Glomerular visceral epithelial cell (primary cell): ENCODE results near the gene SAP25.

Experiments
- DNase-seq: peaks from one replicate; pipeline ENCODE4 v3.0.0-alpha.2; 2016; ENCODE audit errors: extremely low spot score

Gene SAP25

DNA sequence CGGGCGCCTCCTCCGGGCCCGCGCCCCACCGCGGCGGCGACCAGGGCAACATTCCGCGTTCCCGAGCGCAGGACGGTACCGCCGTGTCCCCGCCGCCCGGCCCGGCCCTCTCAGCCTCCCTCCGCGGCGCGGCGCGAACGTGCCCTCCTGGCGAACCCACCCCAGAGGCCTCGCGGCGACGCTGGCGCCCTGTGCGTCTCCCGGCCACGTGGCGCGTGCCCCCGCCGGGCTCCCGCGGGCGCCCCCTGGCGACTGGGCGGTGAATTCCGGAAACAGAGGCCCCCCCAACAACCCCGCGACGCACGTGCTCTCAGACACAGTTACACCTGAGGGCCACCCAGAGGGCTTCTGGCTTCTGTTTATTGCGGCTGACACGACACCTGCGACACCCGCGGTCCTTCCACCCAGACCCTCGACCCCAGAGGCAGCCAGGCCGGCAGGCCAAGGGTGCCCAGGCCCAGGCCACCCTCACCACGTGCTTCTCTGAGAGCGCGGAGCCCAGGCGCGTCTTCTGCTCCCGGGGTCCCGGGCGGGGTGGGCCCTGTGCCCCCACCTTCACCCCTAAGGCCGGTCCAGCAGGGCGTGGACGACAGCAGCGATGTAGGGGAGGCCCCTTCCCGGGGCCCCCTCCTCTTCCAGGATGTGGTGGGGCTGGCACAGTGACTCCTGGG, at the start of gene SAP25:
TSS of gene SAP25 (minus strand) at position 210 of the 671 bp plus-strand sequence. CDS start at position 52, 158 bp downstream.
- DNase-seq: no peak

DNA sequence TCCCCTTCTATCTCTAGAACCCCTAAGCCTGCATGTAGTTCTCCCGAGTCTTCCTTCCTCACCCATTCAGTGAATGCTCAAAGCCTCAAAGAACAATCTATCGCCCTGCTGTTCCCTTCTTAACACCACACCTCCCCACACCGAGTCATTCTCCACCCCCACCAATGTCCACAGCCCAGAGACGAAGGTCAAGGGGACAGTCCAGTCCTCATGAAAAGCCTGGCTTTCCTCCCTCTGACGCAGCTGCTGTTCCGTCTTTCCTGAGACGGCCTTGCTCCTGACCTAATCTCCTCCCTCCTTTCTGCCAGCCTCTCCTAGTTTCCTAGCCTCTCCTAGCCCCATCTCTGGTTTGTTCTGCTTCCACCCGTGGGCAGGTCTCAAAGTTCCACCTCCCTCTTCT, 47.9 kb upstream of the SAP25 start:
- no peak for DNase-seq

DNA sequence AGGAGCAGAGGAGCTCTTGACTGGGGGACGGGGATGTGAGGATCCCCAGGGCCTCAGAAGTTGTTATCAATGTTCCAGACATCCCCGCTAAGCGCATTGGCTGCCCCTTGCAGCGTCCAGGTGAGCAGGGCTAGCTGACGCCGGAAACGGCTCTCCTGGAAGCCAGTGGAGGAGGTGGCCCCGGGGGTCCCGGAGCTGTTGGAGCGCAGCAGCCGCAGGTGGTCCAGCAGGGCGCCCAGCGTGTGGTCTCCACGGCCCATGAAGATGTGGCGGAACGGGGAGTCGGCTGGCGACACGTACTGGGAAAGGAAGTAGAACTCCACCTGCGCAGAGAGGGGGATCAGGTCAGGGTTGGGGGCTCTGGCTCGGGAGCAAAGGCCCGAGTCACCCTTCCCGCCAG, 47.1 kb upstream of the SAP25 start:
- DNase-seq: no peak

DNA sequence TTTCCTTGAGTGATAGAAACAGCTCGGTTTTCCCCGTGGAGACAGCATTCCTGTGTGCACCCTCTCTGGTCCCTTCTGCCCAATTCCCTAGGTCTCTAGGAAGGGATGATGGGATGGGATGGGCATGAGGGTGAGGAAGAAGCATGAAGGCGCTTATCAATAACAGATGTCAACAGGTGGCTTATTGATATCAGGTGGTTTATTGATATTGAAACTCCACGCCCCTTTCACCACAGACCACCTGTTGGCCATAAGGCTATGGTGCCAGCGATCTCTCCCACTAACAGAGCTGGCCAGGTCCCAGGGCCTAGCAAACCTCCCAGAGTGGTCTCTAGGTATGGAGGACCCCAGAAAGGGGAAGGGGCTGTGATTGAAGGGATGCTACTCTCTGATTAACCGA, 46.5 kb upstream of the SAP25 start:
- DNase-seq: no peak

DNA sequence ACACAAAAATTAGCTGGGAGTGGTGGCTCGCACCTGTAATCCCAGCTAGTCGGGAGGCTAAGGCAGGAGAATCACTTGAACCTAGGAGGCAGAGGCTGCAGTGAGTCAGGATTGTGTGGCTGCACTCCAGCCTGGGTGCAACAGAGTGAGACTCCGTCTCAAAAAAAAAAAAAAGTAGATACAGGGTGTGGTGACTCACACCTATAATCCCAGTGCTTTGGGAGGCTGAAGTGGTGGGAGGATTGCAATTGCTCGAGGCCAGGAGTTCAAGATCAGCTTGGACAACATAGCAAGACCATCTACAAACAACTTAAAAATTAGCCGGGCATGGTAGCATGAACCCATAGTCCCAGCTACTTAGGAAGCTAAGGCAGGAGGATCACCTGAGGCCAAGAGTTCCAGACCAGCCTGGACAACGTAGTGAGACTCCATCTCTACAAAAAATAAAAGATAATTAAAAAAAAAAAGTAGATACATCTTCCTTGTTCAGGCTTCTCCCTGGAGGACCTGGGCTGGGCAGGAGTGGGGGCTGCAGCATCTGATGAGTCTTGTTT, 40.7 kb upstream of the SAP25 start:
- DNase-seq: no peak

DNA sequence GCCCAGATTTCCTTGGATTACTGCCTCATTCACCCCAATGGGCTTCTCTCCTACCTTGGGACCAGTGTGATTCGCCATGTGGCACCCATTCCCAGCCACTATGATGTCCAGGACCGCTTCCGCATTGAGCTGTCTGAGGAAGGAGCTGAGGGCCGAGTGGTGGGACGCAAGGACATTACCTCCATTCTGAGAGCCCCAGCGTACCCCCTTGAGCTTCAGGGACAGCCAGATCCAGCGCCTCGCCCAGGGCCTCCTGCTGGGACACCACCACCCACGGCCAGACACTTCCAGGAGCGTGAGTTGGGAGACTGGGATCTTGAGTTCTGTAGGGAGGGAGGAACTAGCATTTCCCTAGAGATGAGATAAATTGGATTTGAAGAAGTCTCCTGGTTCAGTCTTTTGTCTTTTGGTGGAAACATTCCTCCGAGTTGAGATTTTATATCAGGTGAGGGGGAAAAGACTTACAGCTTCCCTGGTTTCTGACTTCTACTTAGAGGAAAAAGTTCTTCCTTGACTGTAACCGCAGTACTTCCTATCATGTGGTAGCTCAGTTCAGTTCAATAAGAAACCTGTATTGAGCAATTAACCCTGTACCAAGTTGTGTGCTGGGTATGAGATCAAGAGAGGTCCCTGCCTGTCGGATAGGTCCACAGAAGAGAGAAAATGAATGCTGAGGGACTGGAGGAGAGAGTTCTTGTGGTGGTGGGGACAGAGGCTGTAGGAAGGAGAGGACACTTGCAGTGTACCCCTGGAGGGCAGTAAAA, 39.9 kb upstream of the SAP25 start:
- DNase-seq: no peak

DNA sequence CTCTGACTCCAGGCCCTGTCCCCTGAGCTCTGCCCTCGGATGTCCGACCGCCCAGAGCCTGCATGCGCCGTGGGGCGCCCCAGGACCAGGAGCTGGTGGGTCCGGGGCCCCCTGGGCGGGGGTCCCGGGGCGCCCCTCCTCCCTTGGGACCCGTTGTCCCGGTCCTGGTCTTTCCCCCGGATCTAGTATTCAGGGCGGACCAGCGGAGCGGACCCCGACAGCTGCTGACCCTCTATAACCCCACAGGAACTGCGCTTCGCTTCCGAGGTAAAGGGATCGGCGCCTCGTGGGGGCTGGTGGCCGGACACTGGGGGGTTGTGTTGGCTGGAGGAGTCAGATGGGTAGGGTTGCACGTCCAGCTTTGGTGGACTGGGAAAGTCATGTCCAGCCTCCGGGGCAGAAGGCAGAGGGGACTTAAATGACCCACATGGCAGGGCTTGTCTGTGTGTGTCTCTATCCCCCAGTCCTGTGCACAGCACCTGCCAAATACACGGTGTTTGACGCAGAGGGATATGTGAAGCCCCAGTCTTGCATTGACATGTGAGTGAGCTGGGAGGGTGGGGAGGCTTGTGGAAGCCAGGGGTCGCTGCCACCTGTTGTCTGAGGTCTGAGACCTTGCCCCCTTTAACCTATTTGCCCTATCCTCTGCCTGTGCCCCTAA, 39.2 kb upstream of the SAP25 start:
- no peak for DNase-seq

DNA sequence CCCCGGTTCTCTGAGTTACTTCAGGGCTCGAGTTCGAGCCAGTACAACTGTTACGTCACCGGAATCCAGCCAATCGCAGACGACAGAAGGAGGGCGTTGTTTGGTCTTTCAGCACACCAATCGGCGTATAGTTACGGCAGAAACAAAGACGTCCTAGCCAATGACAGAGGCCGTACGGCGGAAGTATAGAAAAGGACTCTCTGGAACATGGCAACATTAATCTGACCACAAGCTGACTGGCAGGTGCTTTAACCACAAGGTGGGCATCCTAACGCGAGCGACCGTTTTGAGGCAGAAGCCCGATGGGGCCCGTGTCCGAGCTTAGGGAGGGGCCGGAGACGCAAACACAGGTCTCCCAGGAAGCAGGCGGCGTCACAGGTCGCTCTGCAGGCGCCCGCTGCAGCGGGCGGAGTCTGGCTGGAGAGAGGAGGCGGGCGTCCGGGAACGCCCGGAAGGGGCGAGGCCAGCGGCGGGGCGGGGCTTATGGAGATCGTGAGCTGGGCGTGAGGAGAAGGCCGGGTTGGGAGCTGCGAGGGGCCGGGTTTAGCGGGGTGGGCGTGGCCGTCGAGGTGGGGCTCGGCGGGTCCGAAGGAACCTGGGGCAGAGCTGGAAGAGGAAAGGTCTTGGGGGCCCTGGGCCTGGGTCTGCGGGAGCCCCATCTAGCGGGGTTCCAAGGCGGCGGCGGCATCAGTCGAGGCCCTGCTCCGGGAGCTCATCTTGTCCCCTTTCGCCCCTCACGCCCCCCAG, 38.5 kb upstream of the SAP25 start, which contains the start of gene MOSPD3:
TSS of gene MOSPD3 (plus strand) at position 558 of the 747 bp plus-strand sequence. CDS start 252 bp downstream, outside the sequence.
- DNase-seq: peak; percentile 99

DNA sequence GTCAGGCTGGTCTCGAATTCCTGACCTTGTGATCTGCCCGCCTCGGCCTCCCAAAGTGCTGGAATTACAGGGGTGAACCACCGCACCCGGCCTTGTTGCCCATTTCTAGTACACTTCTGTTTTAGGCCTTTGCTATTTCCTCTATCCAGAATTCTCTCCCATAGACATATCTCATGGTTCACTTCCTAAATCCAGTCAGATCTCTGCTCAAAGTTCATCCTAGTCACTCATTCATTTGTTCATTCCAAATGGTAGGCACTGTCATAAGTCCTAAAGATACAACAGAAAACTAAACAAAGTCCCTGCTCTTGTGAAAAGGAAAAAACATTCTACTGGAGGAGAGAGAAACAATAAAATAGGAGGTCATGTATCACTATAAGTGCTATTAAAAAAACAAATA, 36.3 kb upstream of the SAP25 start:
- DNase-seq: no peak

DNA sequence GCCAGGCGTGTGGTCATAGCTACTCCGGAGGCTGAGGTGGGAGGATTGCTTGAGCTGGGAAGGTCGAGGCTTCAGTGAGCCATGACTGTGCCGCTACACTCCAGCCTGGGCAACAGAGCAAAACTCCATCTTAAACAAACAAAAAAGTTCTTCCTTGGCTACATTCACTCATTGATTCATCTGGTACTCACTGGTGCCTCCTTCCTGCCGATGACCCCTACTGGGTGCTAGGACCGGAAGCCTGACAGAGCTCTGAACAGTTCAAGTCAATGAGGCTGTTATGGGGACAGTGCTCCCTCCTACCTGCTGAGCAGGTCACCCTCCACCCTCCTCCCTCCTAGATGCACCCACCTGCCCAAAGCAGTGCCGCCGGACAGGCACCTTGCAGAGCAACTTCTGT, 33.4 kb upstream of the SAP25 start:
- no peak for DNase-seq

DNA sequence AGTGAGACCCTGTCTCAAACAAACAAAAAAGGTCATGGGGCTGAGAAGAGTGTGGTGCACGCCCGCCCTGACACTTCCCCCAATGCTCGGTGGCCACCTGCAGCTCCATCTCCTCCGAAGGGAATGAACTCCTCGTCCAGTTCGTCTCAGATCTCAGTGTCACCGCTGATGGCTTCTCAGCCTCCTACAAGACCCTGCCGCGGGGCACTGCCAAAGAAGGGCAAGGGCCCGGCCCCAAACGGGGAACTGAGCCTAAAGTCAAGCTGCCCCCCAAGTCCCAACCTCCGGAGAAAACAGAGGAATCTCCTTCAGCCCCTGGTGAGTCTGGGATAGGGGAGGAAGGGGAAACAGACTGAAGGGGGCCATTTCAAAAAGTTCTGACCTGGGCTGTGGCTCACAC, 32.6 kb upstream of the SAP25 start:
- DNase-seq: no peak

DNA sequence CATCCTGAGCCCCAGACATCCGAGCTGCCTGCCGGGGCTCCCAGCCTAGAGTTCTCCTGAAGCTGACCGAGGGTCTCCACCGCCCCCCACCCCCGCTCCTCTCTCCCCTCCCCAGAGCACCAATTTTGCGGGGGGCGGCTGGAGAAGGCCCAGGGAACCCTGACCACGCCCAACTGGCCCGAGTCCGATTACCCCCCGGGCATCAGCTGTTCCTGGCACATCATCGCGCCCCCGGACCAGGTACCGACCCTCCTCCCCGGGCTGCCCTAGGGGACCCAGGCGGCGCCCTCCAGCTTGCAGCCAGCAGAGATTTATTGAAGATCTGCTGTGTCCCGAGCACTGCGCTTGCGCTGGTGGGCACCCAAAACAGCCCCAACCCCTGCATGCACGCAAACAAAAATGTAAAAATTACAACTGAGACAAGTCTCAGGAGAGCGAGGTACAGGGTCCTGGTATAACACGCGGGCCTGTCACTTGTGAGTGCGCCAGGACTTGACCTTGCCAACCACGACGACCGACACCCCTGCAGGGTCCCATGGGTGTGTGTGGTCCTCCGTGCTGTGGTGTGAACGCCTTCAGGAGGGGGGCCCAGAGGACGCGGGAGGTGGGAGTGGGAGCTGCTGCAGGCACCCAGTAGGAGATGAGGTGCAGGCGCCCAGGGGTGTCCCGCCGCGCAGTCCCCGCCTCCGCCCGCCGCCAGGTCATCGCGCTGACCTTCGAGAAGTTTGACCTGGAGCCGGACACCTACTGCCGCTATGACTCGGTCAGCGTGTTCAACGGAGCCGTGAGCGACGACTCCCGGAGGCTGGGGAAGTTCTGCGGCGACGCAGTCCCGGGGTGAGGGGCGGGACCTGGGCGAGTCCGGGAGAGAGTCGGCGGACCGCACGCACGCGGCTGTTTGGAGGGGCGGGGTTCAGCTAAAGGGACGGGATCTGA, 31.5 kb upstream of the SAP25 start:
- DNase-seq: no peak

DNA sequence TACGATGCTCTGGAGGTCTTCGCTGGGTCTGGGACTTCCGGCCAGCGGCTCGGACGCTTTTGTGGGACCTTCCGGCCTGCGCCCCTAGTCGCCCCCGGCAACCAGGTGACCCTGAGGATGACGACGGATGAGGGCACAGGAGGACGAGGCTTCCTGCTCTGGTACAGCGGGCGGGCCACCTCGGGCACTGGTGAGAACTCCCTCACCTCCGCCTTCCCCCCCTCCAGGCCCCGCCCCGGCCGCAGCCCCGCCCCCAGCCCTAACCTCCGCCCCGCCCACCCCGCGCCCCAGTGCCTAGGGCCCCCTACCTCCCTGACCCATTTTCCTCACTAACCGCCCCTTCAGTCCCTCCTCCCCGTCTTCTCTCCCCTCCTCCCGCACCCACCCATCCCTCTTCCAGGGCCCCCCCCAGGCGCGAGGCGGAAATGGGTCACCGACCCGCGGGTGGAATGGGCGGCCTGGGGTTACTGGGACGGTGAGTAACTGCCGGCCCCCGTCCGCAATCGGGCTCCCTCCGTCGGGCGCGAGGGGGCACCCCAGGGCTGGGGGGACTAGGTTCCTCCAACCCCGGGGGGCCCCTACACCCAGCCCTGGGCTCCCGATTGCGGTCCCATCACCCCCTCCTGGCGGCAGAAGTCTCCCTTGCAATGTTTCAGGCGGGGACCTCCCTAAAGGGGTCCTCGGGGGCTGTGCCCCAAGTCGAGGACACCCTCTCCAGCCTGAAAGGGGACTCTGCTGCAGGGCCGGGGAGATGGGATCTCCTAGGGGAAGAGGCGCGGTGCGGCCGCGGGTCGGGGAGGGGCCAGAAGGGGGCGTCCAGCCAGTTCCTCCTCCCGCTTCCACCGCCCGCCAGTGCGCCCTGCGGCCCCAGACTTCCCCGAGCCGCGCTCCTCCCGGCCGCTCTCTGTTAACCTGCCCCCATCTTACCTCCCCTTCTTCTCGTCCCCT, 30.6 kb upstream of the SAP25 start:
- peak; percentile 81 for DNase-seq

DNA sequence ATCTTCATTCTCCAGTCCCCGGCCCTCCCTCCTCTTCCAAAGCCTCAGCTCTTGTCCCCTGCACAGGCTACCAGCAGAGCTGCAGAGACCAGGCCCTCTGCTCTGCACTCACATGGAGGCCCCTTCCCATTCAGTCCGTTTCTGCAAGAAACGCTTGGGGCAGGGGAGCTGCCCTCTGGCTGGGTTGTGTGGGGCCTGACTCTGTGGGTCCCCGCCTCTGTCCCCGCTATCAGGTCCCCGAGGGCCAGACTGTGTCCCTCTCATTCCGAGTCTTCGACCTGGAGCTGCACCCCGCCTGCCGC, 30.0 kb upstream of the SAP25 start:
- no peak for DNase-seq

DNA sequence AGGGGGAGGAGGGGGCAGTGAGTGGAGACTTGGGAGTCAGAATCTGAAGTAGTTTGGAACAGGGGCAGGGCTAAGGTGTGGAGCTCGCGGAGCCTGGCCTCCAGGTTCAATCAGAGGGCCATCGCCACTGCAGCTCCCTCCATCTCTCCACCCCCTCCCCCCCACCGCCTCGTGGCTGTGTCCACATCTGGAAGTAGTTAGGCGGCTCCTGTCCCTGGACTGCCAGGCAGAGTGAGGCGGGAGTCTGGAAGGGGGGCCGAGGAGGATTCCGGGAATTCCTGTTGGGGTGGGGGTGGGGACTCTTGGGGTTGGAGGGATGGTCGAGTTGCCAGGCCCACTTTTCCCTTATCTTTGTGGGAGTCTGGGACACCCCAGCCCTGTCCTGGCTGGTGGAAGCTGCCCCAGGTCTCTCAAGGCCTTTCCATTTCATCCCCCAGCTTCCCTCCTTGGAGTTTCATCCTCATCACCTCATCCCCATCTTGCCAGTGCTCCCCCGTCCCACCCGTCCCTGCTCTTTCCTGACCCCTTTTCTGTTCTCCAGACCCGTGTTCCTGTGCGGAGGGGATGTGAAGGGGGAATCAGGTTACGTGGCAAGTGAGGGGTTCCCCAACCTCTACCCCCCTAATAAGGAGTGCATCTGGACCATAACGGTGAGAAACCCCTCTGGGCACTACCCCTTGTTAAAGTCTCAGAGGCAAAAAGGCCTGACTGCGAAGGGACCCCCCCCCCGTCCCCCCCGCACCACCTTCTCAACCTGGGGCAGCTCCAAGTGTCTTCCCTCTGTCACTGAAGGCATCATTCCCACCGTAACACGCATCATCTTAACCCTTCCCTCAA, 29.4 kb upstream of the SAP25 start:
- DNase-seq: peak; percentile 51

DNA sequence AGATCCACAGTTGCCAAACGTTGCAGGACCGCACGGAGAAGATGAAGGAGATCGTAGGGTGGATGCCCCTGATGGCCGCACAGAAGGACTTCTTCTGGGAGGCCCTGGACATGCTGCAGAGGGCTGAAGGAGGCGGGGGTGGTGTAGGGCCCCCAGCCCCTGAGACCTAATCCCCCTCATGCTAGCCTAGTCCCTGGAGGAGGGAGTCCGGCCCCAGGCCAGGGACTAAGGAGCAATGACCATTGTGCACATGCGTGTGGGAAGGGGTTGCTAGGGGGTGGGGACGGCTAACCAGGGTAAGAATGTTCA, 27.0 kb upstream of the SAP25 start:
- DNase-seq: no peak

DNA sequence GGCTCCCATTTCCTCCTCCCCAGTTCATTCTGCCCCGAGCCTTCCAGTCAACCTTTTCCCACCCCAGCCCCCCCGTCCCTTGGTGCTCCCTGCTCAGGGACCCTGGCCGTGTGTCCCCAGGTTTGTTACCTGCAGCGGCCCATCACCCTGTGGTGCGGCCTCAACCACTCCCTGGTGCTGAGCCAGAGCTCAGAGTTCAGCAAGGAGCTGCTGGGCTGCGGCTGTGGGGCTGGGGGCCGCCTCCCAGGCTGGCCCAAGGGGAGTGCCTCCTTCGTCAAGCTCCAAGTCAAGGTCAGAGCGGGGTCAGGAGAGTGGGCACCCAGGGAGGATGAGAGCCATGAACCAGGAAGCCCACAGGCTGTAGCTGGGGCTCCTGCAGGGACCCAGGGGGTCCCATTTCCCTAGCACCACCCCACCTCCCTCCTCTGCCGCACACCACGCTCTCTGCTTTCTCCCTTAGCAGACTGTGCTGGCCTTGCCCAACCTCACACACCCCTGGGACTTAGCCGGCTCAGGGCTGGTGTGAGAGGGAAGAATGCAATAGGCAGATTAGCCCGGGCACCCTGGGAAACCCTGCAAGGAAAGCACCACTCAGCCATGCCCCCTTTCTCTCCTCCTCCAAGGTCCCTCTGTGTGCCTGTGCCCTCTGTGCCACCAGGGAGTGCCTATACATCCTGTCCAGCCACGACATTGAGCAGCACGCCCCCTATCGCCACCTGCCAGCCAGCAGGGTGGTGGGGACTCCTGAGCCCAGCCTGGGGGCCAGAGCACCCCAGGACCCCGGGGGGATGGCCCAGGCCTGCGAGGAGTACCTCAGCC, 26.4 kb upstream of the SAP25 start:
- no peak for DNase-seq

DNA sequence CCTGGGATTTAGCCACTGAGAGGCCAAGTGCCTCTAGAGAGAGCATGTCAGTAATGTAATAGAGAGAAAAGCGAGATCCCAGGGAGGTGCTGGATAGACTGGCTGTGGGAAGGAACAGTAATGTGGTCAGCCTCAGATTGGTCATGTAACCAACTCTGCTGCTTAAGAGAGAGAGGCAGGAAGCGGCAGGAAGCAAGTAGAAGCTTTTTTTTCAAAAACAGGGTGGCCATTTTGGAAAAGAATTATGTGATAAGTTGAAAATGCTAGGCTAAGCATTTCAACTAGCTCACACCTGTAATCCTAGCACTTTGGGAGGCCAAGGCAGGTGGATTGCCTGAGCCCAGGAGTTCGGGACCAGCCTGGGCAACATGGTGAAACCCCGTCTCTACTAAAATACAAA, 24.7 kb upstream of the SAP25 start:
- DNase-seq: peak; percentile 15
